ENCODE results near the gene BARX1. TPM values are rescaled to one million over a fixed set of nuclear protein-coding genes. Genes with fewer than 3 reads are reported as not detected.
"Not testable (repeated sequence)": the region's sequence is repeated elsewhere in the genome, so short reads cannot be mapped to it uniquely, and the experiment has no call there.

The BARX1 gene
- total RNA-seq, 1 donor from 2014 or later: not detected

DNA sequence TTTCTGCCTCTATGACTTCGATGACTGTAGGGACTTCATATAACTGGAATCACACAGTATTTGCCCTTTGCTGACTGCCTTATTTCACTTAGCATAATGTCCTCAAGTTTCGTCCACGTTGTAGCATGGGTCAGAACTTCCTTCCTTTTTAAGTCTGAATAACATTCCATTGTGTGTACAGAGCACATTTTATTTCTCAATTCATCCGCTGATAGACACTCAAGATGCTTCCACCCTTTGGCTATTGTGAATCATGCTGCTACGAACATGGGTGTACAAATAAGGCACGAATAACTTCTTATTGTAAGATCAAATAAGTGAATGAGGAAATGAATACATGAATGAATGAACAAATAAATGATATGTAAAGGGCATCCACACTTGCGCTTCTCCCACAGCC is 13.0 kb downstream of the BARX1 start:
- H3K27me3 ChIP-seq: peaks cover 58% of the 10 kb centered on the region
- H3K9me3 ChIP-seq: no peaks in the 10 kb centered on the region
- H3K27ac ChIP-seq: no peak overlapping the region
- H3K4me1 ChIP-seq: peaks cover 4% of the 10 kb centered on the region
- no peaks in the 10 kb centered on the region for H3K36me3 ChIP-seq
- no peak for DNase-seq
- ATAC-seq: no peak
- intact Hi-C loops (cut with DNase I): no loop called here
- H3K4me3 ChIP-seq: no peak overlapping the region
- TF ChIP-seq, protein P1, sequence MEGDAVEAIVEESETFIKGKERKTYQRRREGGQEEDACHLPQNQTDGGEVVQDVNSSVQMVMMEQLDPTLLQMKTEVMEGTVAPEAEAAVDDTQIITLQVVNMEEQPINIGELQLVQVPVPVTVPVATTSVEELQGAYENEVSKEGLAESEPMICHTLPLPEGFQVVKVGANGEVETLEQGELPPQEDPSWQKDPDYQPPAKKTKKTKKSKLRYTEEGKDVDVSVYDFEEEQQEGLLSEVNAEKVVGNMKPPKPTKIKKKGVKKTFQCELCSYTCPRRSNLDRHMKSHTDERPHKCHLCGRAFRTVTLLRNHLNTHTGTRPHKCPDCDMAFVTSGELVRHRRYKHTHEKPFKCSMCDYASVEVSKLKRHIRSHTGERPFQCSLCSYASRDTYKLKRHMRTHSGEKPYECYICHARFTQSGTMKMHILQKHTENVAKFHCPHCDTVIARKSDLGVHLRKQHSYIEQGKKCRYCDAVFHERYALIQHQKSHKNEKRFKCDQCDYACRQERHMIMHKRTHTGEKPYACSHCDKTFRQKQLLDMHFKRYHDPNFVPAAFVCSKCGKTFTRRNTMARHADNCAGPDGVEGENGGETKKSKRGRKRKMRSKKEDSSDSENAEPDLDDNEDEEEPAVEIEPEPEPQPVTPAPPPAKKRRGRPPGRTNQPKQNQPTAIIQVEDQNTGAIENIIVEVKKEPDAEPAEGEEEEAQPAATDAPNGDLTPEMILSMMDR (IDR thresholded peaks at IDR 0.05): no peak

DNA sequence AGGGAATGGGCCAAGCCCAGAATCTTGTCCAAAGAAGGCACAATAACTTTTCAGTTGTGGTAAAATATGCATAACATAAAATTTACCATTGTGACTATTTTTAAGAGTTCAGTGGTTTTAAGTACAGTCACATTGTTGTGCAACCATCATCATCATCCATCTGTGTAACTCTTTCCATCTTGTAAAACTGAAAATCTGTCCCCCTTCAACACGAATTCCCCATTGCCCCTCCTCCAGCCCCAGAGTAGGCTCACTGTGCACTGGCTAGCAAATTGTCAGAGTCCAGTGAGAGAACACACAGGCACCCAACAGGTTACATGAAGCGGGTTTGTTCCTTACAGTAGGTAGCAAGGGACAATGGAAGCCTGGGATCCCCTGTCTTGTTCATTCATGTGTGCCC is 13.7 kb downstream of the BARX1 start:
- Histone ChIP-seq H3K36me3 (no peaks in the 10 kb centered on the region), H3K27me3 (peaks cover 52% of the 10 kb centered on the region), H3K4me3 (no peak overlapping the region), H3K27ac (no peak overlapping the region), H3K9me3 (no peaks in the 10 kb centered on the region), H3K4me1 (peaks cover 4% of the 10 kb centered on the region)
- intact Hi-C loops (cut with DNase I): no loop called here
- ATAC-seq: no peak
- TF ChIP-seq, protein P1 (IDR thresholded peaks at IDR 0.05): no peak
- no peak for DNase-seq

DNA sequence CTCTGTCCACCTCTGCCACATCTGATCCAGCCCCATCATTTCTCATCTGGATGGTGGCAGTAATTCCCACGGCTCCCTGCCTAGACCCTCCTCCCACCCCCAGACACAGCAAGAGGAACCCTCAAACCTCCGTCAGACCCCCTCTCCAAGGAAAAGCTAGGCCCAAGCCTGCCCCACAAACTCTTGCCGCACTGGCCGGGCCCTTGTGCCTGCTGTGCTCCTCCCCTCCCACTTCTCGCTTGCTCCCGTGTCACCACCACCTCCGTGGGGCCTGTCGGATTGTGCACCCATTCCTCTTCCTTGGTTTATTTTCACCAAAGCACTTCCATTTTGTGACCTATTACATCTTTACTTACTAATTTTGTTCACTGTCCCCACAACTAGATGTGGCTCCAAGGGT is 14.2 kb downstream of the BARX1 start:
- no peak overlapping the region for H3K27ac ChIP-seq
- no peak for ATAC-seq
- H3K4me1 ChIP-seq: peaks cover 2% of the 10 kb centered on the region
- H3K9me3 ChIP-seq: no peaks in the 10 kb centered on the region
- intact Hi-C loops (cut with DNase I): no loop called here
- H3K27me3 ChIP-seq: peaks cover 46% of the 10 kb centered on the region
- no peak overlapping the region for H3K4me3 ChIP-seq
- no peak for DNase-seq
- no peaks in the 10 kb centered on the region for H3K36me3 ChIP-seq
- TF ChIP-seq, protein P1 (IDR thresholded peaks at IDR 0.05): no peak

DNA sequence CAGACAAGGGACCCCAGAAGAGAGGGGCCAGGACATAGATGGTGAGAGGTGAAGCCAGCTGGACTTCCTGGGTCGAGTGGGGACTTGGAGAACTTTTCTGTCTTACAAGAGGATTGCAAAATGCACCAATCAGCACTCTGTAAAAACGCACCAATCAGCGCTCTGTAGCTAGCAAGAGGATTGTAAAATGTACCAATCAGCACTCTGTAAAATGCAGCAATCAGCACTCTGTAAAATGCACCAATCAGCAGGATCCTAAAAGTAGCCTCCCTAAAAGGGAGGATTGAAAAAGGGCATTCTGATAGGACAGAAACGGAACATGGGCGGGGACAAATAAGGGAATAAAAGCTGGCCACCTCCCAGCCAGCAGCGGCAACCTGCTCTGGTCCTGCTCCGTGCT is 15.6 kb downstream of the BARX1 start:
- H3K27me3 ChIP-seq: peaks cover 39% of the 10 kb centered on the region

DNA sequence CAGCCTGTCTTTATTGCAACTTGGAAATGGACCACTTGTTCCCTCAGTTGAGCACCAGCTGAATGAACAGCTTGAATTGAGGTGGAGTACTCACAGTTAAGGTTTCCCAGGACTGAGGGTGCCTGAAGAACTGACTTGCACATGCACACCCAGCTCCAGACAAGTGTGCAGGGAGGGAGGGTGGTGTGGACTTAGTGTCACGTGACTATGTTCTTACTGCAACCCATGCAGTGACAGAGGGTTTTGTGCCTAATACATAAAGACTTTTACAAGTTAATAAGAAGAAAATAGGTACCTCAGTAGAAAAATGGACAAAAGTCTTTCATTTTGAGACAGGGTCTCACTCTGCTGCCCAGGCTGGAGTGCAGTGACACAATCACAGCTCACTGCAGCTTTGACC is 18.0 kb downstream of the BARX1 start:
- Histone ChIP-seq H3K27ac (no peak overlapping the region), H3K4me3 (no peak overlapping the region), H3K27me3 (peaks cover 15% of the 10 kb centered on the region), H3K36me3 (no peaks in the 10 kb centered on the region), H3K9me3 (no peaks in the 10 kb centered on the region), H3K4me1 (no peaks in the 10 kb centered on the region)
- intact Hi-C loops (cut with DNase I): no loop called here
- DNase-seq: no peak
- TF ChIP-seq, protein P1 (IDR thresholded peaks at IDR 0.05): no peak
- ATAC-seq: no peak

More for the DNA sequence above, 15.6 kb downstream of the BARX1 start:
- H3K36me3 ChIP-seq; H3K27ac ChIP-seq; H3K4me3 ChIP-seq; H3K9me3 ChIP-seq; ATAC-seq; intact Hi-C loops (cut with DNase I); H3K4me1 ChIP-seq; DNase-seq: not testable (repeated sequence)

DNA sequence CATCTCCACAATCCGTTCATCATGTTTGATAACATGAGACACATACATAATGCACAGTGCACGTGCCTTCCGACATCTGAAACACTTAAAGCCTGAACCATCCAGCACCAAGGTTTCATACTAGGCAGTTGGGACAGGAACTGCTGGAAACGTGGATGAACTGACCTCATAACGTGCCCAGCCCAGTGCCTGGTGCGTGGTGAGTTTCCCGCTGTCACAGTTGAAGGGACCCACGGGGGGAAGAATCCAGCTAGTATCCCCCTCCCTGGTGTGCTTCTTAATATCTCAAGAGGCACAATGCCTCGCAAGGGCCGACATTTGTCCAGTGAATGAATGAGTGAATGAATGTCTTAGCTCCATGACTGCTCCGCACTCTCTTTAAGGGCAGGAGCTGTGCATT is 23.2 kb downstream of the BARX1 start:
- TF ChIP-seq, protein P1 (IDR thresholded peaks at IDR 0.05): no peak
- Histone ChIP-seq H3K4me3 (no peak overlapping the region), H3K9me3 (no peaks in the 10 kb centered on the region), H3K4me1 (no peaks in the 10 kb centered on the region), H3K27ac (no peak overlapping the region), H3K36me3 (no peaks in the 10 kb centered on the region), H3K27me3 (peaks cover 10% of the 10 kb centered on the region)
- ATAC-seq (no peak), DNase-seq (no peak)
- intact Hi-C loops (cut with DNase I): no loop called here

All from upper lobe of right lung (tissue), 1 donor.